HUES6 (cell line): ENCODE data around the gene TJP1.

Experiments used
- H3K27ac ChIP-seq: 2 replicates; pipeline ENCODE4 v1.7.0; 2013; ENCODE audit warnings: low read depth, mild to moderate bottlenecking, low read length, inconsistent platforms
- H3K27me3 ChIP-seq: 2 replicates; pipeline ENCODE4 v1.6.1; 2013; ENCODE audit warnings: low read length; ENCODE audit not compliant: control insufficient read depth, insufficient read depth
- H3K36me3 ChIP-seq: 2 replicates; pipeline ENCODE4 v1.6.1; 2013; ENCODE audit warnings: low read length; ENCODE audit not compliant: control insufficient read depth, insufficient read depth
- H3K4me1 ChIP-seq: 2 replicates; pipeline ENCODE4 v1.6.1; 2013; ENCODE audit warnings: low read length; ENCODE audit not compliant: control insufficient read depth, insufficient read depth
- H3K4me3 ChIP-seq: 2 replicates; pipeline ENCODE4 v1.5.1; 2013; ENCODE audit warnings: low read depth, low read length
- H3K9ac ChIP-seq: one replicate; pipeline ENCODE4 v1.6.1; 2013; ENCODE audit warnings: mild to moderate bottlenecking, low read length
- H3K9me3 ChIP-seq: 2 replicates; pipeline ENCODE4 v1.6.1; 2013; ENCODE audit warnings: low read depth, low read length; ENCODE audit not compliant: control insufficient read depth, insufficient read depth

Gene TJP1

GRCh38 chr15:29822100-29822683 lies at the start of gene TJP1:
TJP1 (minus strand) TSS chr15:29822468; CDS start chr15:29822028, 440 bp downstream.
- Histone ChIP-seq H3K27ac (peak within 1 kb of the TSS; percentile 95), H3K4me3 (peak within 1 kb of the TSS; percentile 79), H3K27me3 (peaks cover 5% of the 10 kb centered on the region; the same call in 1 of the 2 replicates), H3K9ac (peak within 1 kb of the TSS; percentile 97), H3K9me3 (no peaks in the 10 kb centered on the region), H3K4me1 (peaks cover 10% of the 10 kb centered on the region), H3K36me3 (no peaks in the 10 kb centered on the region)

DNA sequence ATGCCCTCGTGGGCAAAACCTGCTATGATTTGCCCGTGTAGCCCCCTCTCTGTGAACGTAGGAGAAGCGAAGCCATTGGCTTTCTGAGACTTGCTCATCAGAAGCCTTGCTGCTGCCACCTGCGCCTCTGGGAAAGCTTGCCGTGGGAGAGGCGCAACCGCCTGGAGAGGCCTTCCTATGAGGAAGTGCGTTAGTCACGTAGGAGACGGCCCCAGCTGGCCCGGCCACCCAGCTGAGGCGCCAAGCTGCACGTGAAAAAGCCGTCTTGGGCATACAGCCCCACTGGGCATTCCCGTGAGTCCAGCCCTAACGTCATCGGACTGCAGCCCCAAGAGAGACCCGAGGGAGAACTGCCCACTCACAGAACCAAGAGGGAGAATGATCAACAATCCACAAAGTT lies 49.1 kb upstream of the TJP1 start:
- Histone ChIP-seq H3K4me1 (peaks cover 8% of the 10 kb centered on the region; the same call in 1 of the 2 replicates), H3K9ac (no peak overlapping the region), H3K27ac (no peak overlapping the region), H3K36me3 (no peaks in the 10 kb centered on the region), H3K9me3 (no peaks in the 10 kb centered on the region), H3K4me3 (no peak overlapping the region), H3K27me3 (no peaks in the 10 kb centered on the region)

GRCh38 chr15:29870495-29871151 lies 48.4 kb upstream of the TJP1 start:
- peaks cover 8% of the 10 kb centered on the region; the same call in 1 of the 2 replicates for H3K4me1 ChIP-seq
- H3K27ac ChIP-seq = no peak overlapping the region
- no peak overlapping the region for H3K4me3 ChIP-seq
- H3K27me3 ChIP-seq = no peaks in the 10 kb centered on the region
- H3K9me3 ChIP-seq = no peaks in the 10 kb centered on the region
- no peak overlapping the region for H3K9ac ChIP-seq
- H3K36me3 ChIP-seq = no peaks in the 10 kb centered on the region

GRCh38 chr15:29867241-29868000 lies 45.2 kb upstream of the TJP1 start:
- no peaks in the 10 kb centered on the region for H3K27me3 ChIP-seq
- no peaks in the 10 kb centered on the region for H3K36me3 ChIP-seq
- H3K27ac ChIP-seq = no peak overlapping the region
- no peak overlapping the region for H3K4me3 ChIP-seq
- H3K9ac ChIP-seq = no peak overlapping the region
- H3K4me1 ChIP-seq = peaks cover 18% of the 10 kb centered on the region
- no peaks in the 10 kb centered on the region for H3K9me3 ChIP-seq

DNA sequence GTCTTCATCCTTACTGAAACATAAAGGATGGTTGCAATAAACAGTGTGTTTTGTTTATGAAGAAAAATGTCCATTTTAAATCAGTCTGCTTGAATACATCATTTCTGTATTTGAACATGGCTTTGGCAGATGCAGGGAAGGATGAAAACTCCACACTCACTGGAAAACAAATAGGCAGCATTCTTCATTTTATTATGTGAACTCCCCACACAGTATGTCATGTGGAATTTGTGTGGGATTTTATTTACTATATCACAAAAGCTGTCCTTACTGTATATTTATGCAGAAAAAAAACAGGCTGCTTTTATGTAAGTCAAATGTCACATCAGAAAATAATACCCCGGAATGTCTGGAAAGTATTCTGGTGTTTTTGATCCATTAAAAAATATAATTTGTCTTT lies 44.1 kb upstream of the TJP1 start:
- Histone ChIP-seq H3K9me3 (no peaks in the 10 kb centered on the region), H3K27me3 (no peaks in the 10 kb centered on the region), H3K27ac (no peak overlapping the region), H3K9ac (no peak overlapping the region), H3K36me3 (no peaks in the 10 kb centered on the region), H3K4me1 (peaks cover 18% of the 10 kb centered on the region), H3K4me3 (no peak overlapping the region)

GRCh38 chr15:29864501-29864900 lies 42.2 kb upstream of the TJP1 start:
- peaks cover 10% of the 10 kb centered on the region for H3K4me1 ChIP-seq
- H3K9me3 ChIP-seq = no peaks in the 10 kb centered on the region

GRCh38 chr15:29863438-29863837 lies 41.2 kb upstream of the TJP1 start:
- Histone ChIP-seq H3K27ac (no peak overlapping the region), H3K9me3 (no peaks in the 10 kb centered on the region), H3K4me1 (peaks cover 10% of the 10 kb centered on the region), H3K27me3 (no peaks in the 10 kb centered on the region), H3K9ac (no peak overlapping the region), H3K4me3 (no peak overlapping the region), H3K36me3 (no peaks in the 10 kb centered on the region)

More at GRCh38 chr15:29864501-29864900, 42.2 kb upstream of the TJP1 start:
- Histone ChIP-seq H3K36me3 (no peaks in the 10 kb centered on the region), H3K27ac (no peak overlapping the region), H3K27me3 (no peaks in the 10 kb centered on the region), H3K9ac (no peak overlapping the region), H3K4me3 (no peak overlapping the region)

GRCh38 chr15:29862271-29862670 lies 40.0 kb upstream of the TJP1 start:
- Histone ChIP-seq H3K4me3 (no peak overlapping the region), H3K36me3 (no peaks in the 10 kb centered on the region), H3K4me1 (peaks cover 12% of the 10 kb centered on the region), H3K27ac (no peak overlapping the region), H3K9ac (no peak overlapping the region), H3K27me3 (no peaks in the 10 kb centered on the region), H3K9me3 (no peaks in the 10 kb centered on the region)

DNA sequence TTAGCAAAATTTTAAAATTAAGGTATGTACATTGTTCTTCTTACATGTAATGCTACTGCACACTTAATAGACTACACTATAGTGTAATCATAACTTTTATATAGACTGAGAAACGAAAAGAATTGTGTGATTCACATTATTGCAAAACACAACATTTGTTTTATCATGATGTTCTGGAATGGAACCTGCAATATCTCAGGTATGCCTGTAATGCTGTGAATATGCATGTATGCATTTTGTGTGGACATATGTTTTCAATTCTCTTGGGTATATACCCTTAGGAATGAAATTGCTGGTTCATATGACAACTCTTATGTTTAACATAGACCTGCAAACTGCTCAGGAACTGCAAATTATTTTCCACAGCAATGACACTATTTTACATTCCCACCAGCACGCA lies 38.6 kb upstream of the TJP1 start:
- Histone ChIP-seq H3K4me1 (peaks cover 14% of the 10 kb centered on the region), H3K9ac (no peak overlapping the region), H3K9me3 (no peaks in the 10 kb centered on the region), H3K4me3 (no peak overlapping the region), H3K36me3 (no peaks in the 10 kb centered on the region), H3K27me3 (no peaks in the 10 kb centered on the region), H3K27ac (no peak overlapping the region)

DNA sequence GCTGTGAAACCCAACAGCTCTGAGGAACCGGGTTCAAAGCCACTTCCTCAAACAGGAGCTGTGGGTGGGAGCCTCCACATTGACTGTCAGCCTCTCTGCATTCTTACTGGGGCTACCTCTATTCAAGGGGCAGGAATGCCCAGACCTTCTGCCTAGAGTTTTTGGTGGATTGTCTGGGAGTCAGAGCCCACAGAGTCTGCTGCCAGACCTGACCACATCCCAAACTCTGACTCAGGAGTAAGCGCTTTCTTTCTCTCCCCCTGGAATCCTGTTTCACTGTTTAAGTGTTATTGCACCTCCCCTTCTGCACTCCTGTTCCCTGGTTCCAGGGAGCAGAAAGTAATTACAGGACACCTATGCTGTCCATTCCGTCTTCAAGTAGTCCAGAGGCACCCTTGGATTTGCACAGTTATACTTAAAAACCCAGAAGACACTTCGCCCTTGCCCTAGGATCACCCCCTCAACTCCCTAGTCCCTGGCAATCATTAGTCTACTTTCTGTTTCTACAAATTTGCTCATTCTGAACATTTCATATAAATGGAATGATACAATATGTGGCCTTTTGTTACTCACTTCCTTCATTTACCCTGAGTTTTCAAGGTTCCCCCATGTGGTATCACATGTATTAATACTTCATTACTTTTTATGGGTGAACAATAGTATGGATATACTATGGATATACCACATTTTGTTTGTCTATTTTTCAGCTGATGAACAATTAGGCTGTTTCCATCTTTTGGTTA lies 37.9 kb upstream of the TJP1 start:
- no peak overlapping the region for H3K9ac ChIP-seq

More for the DNA sequence above, 37.9 kb upstream of the TJP1 start:
- Histone ChIP-seq H3K4me3 (no peak overlapping the region), H3K27ac (no peak overlapping the region), H3K27me3 (no peaks in the 10 kb centered on the region), H3K9me3 (no peaks in the 10 kb centered on the region), H3K4me1 (peaks cover 9% of the 10 kb centered on the region), H3K36me3 (no peaks in the 10 kb centered on the region)
